Tibial nerve (tissue), 4 donors: ENCODE data around the gene CDO1. TPM values are rescaled to one million over a fixed set of nuclear protein-coding genes. Genes with fewer than 3 reads are reported as not detected.

Experiments used
- DNase-seq, 2 donors: peaks; one replicate each; pipeline ENCODE4 v3.0.0-alpha.2; 2019; ENCODE audit warnings: low spot score in 2 of 2
- H3K27ac ChIP-seq, 4 donors: fragments of 200-600 bp; sonication (generic) in 3 of 4; one replicate each; pipeline ENCODE4 v1.5.1; 2017 to 2019; ENCODE audit warnings: mild to moderate bottlenecking in 1 of 4
- H3K27me3 ChIP-seq, 2 donors: fragments of 200-600 bp; sonication (generic) in 1 of 2; one replicate each; pipeline versions ENCODE4 v1.5.1 to v1.6.0; 2017 to 2019
- H3K36me3 ChIP-seq, 3 donors: fragments of 200-600 bp; sonication (generic); one replicate each; pipeline ENCODE4 v1.5.1; 2018 to 2019
- H3K4me1 ChIP-seq, 4 donors: fragments of 200-600 bp; sonication (generic) in 3 of 4; one replicate each; pipeline ENCODE4 v1.5.1; 2017 to 2019
- H3K4me3 ChIP-seq, 4 donors: fragments of 200-600 bp; sonication (generic) in 3 of 4; one replicate each; pipeline ENCODE4 v1.5.1; 2017 to 2019; ENCODE audit warnings: mild to moderate bottlenecking in 1 of 4, moderate library complexity in 1 of 4
- H3K9me3 ChIP-seq, 4 donors: fragments of 200-600 bp; sonication (generic) in 3 of 4; one replicate each; pipeline ENCODE4 v1.5.1; 2017 to 2019
- CTCF ChIP-seq, 5 experiments: fragments of 200-600 bp in 3 of 5; fragments of 450-650 bp in 2 of 5; sonication (generic) in 3 of 5; IDR thresholded peaks; one replicate each; pipeline ENCODE4 v1.5.1; 2016 to 2019; ENCODE audit warnings: antibody characterized with exemption in 5 of 5, mild to moderate bottlenecking in 3 of 5, moderate library complexity in 2 of 5
- EP300 ChIP-seq, 2 donors: sonication (generic); formaldehyde crosslinking; IDR thresholded peaks; one replicate each; pipeline ENCODE4 v1.6.1; 2017; ENCODE audit warnings: antibody characterized with exemption in 2 of 2, mild to moderate bottlenecking in 1 of 2
- POLR2A ChIP-seq, 2 donors: fragments of 450-650 bp; IDR thresholded peaks; one replicate each; pipeline ENCODE4 v1.6.1; 2017; ENCODE audit warnings: antibody characterized with exemption in 2 of 2, mild to moderate bottlenecking in 2 of 2, moderate library complexity in 2 of 2
- WGBS, 2 donors: methylation state at CpG; one replicate each; pipeline ENCODE4 v1.1.5; 2018; 5-methylcytosine and 5-hydroxymethylcytosine counted together
- total RNA-seq, 4 donors: library from RNA; depleted of rRNA; stranded (reverse); fragments of >200 nt; gene quantifications; one replicate each; pipeline ENCODE4 v1.1.0, GENCODE V29; 2016

The CDO1 gene
- total RNA-seq: 1,000 to 10,000 TPM in 2 of 4 donors, 100 to 1,000 TPM in 2; 536 to 1,379 (median 988) TPM

GRCh38 chr5:115816226-115817081, at the start of gene CDO1:
CDO1 (minus strand) TSS chr5:115816659; CDS start chr5:115816397, 262 bp downstream.
- peaks cover 0 to 4% (median 0%) of the 10 kb centered on the region in 3 donors for H3K36me3 ChIP-seq
- DNase-seq: peak; percentile 61 to 81
- H3K9me3 ChIP-seq: no peaks in the 10 kb centered on the region
- TF ChIP-seq EP300 (IDR thresholded peaks at IDR 0.05) (peak in 1 of 2 donors; percentile 86), CTCF (IDR thresholded peaks at IDR 0.05) (no peak), POLR2A (IDR thresholded peaks at IDR 0.05) (peak; percentile 33 to 79)
- H3K27ac ChIP-seq: peak within 1 kb of the TSS; percentile 68 to 92 (median 74)
- peak within 1 kb of the TSS; percentile 52 to 64 (median 57) for H3K4me3 ChIP-seq
- H3K27me3 ChIP-seq: peaks cover 0 to 34% of the 10 kb centered on the region in 2 donors
- H3K4me1 ChIP-seq: peaks cover 0 to 20% (median 9%) of the 10 kb centered on the region in 4 donors
- 1% methylated on average over 46 to 55 of the region's 69 CpGs for WGBS, 2 donors

GRCh38 chr5:115859378-115859777, 42.9 kb upstream of the CDO1 start:
- peaks cover 4 to 43% (median 17%) of the 10 kb centered on the region in 4 donors for H3K4me1 ChIP-seq
- peaks cover 0 to 2% (median 0%) of the 10 kb centered on the region in 3 donors for H3K36me3 ChIP-seq
- no peaks in the 10 kb centered on the region for H3K27me3 ChIP-seq
- TF ChIP-seq CTCF (IDR thresholded peaks at IDR 0.05) (no peak), EP300 (IDR thresholded peaks at IDR 0.05) (no peak), POLR2A (IDR thresholded peaks at IDR 0.05) (no peak)
- no peak overlapping the region for H3K4me3 ChIP-seq
- H3K27ac ChIP-seq: no peak overlapping the region
- DNase-seq: no peak
- peaks cover 0 to 11% (median 0%) of the 10 kb centered on the region in 4 donors for H3K9me3 ChIP-seq

GRCh38 chr5:115858396-115858795, 41.9 kb upstream of the CDO1 start:
- WGBS, 2 donors: 59 to 69% methylated on average over 3 of the region's 3 CpGs
- H3K4me1 ChIP-seq: peaks cover 4 to 43% (median 17%) of the 10 kb centered on the region in 4 donors
- H3K27ac ChIP-seq: no peak overlapping the region

GRCh38 chr5:115857626-115858349, 41.3 kb upstream of the CDO1 start:
- no peak overlapping the region for H3K4me3 ChIP-seq
- no peaks in the 10 kb centered on the region for H3K9me3 ChIP-seq
- H3K27me3 ChIP-seq: no peaks in the 10 kb centered on the region
- 45 to 51% methylated on average over 2 of the region's 2 CpGs for WGBS, 2 donors
- peaks cover 4 to 43% (median 17%) of the 10 kb centered on the region in 4 donors for H3K4me1 ChIP-seq
- peak overlapping the region in 1 of 4 donors; percentile 26 for H3K27ac ChIP-seq
- H3K36me3 ChIP-seq: no peaks in the 10 kb centered on the region
- no peak for TF ChIP-seq POLR2A (IDR thresholded peaks at IDR 0.05)
- no peak for TF ChIP-seq EP300 (IDR thresholded peaks at IDR 0.05)
- TF ChIP-seq CTCF (IDR thresholded peaks at IDR 0.05): no peak
- no peak for DNase-seq

More at GRCh38 chr5:115858396-115858795, 41.9 kb upstream of the CDO1 start:
- Histone ChIP-seq H3K4me3 (no peak overlapping the region), H3K36me3 (no peaks in the 10 kb centered on the region), H3K27me3 (no peaks in the 10 kb centered on the region), H3K9me3 (peaks cover 0 to 2% (median 0%) of the 10 kb centered on the region in 4 donors)
- no peak for DNase-seq
- no peak for TF ChIP-seq EP300 (IDR thresholded peaks at IDR 0.05)
- no peak for TF ChIP-seq POLR2A (IDR thresholded peaks at IDR 0.05)
- no peak for TF ChIP-seq CTCF (IDR thresholded peaks at IDR 0.05)
